Stomach (tissue), 9 donors: ENCODE results near the gene COX18. TPM values are rescaled to one million over a fixed set of nuclear protein-coding genes. Genes with fewer than 3 reads are reported as not detected.

Experiments
- DNase-seq, 2 donors: peaks; one replicate each; pipeline versions ENCODE4 v3.0.0 to v3.0.0-alpha.2; 2013 to 2019
- H3K27ac ChIP-seq, 5 donors: fragments of 200-600 bp in 4 of 5; sonication (generic) in 4 of 5; one replicate each; pipeline ENCODE4 v1.5.1; 2013 to 2019; ENCODE audit warnings: mild to moderate bottlenecking in 1 of 5, moderate library complexity in 1 of 5
- H3K27me3 ChIP-seq, 3 donors: fragments of 200-600 bp; sonication (generic); one replicate each; pipeline ENCODE4 v1.5.1; 2017 to 2019; ENCODE audit warnings: mixed run types in 1 of 3
- H3K36me3 ChIP-seq, 4 donors: fragments of 200-600 bp; sonication (generic); 1 replicate in 3 of 4; 2 replicates in 1 of 4; pipeline ENCODE4 v1.5.1; 2016 to 2019
- H3K4me1 ChIP-seq, 4 donors: fragments of 200-600 bp; sonication (generic); one replicate each; pipeline ENCODE4 v1.5.1; 2016 to 2019
- H3K4me3 ChIP-seq, 4 donors: fragments of 200-600 bp; sonication (generic) in 3 of 4; one replicate each; pipeline ENCODE4 v1.5.1; 2016 to 2019; ENCODE audit warnings: mild to moderate bottlenecking in 1 of 4
- H3K9me3 ChIP-seq, 4 donors: fragments of 200-600 bp; sonication (generic); one replicate each; pipeline ENCODE4 v1.5.1; 2016 to 2019
- CTCF ChIP-seq, 7 experiments: fragments of 450-650 bp in 4 of 7; fragments of 200-600 bp in 3 of 7; sonication (generic) in 3 of 7; IDR thresholded peaks; one replicate each; pipeline ENCODE4 v1.5.1; 2016 to 2019; ENCODE audit warnings: antibody characterized with exemption in 7 of 7, control low read depth in 2 of 7, mild to moderate bottlenecking in 1 of 7
- EP300 ChIP-seq: sonication (generic); formaldehyde crosslinking; IDR thresholded peaks from one replicate; pipeline ENCODE4 v1.6.1; 2017; ENCODE audit warnings: antibody characterized with exemption
- POLR2A ChIP-seq, 4 donors: fragments of 450-650 bp; IDR thresholded peaks; one replicate each; pipeline ENCODE4 v1.6.1; 2016; ENCODE audit warnings: antibody characterized with exemption in 4 of 4, control low read depth in 2 of 4, mild to moderate bottlenecking in 1 of 4, moderate library complexity in 1 of 4
- POLR2AphosphoS5 ChIP-seq, 3 donors: sonication (generic); formaldehyde crosslinking; IDR thresholded peaks; one replicate each; pipeline ENCODE4 v1.6.1; 2016; ENCODE audit warnings: antibody characterized with exemption in 3 of 3
- WGBS, 5 donors: extraction: QIAGEN DNeasy Blood & Tissue Kit in 3 of 5; methylation state at CpG; one replicate each; pipeline versions ENCODE4 v1.1.5 to v1.1.7; 2013 to 2018; 5-methylcytosine and 5-hydroxymethylcytosine counted together
- intact Hi-C: fragments of 100-400 bp; cut with DNase I; formaldehyde crosslinking; loops from one replicate; pipeline ENCODE4 v1.15.1; 2023; ENCODE audit warnings: low total_unique reads
- polyA plus RNA-seq, 3 donors: library from polyadenylated mRNA; stranded (reverse); fragments of 200-250 nt; gene quantifications; one replicate each; pipeline ENCODE4 v1.2.3, GENCODE V29; 2013
- total RNA-seq, 5 donors: library from RNA; depleted of rRNA; stranded (reverse); fragments of >200 nt; gene quantifications; one replicate each; pipeline versions ENCODE4 v1.1.0 to v1.2.3, GENCODE V29; 2014 to 2016
- donor health status: healthy with polysubstance abuse.
- donor health status: Bipolar disorder and iron deficiency.
- donor health status: healthy.

COX18 gene
- total and polyA plus RNA-seq, 8 donors, result 2.3 to 26.8 (median 8.0) TPM

GRCh38 chr4:73037057-73037456 is 32.5 kb downstream of the COX18 start:
- H3K9me3 ChIP-seq, result peaks cover 0 to 16% (median 13%) of the 10 kb centered on the region in 4 donors
- H3K4me3 ChIP-seq, result no peak overlapping the region
- 86 to 98% (median 92%) methylated on average over 4 of the region's 4 CpGs for WGBS, 5 donors
- H3K27ac ChIP-seq, result no peak overlapping the region
- no peak for DNase-seq
- no peaks in the 10 kb centered on the region for H3K36me3 ChIP-seq
- H3K27me3 ChIP-seq, result no peaks in the 10 kb centered on the region
- TF ChIP-seq CTCF (IDR thresholded peaks at IDR 0.05), result no peak
- no peak for TF ChIP-seq POLR2A (IDR thresholded peaks at IDR 0.05)
- TF ChIP-seq EP300, result no peak
- no peak for TF ChIP-seq POLR2AphosphoS5 (IDR thresholded peaks at IDR 0.05)
- no peaks in the 10 kb centered on the region for H3K4me1 ChIP-seq
- intact Hi-C loops, result no loop called here

GRCh38 chr4:73036123-73036522 is 33.4 kb downstream of the COX18 start:
- no peak for TF ChIP-seq POLR2AphosphoS5 (IDR thresholded peaks at IDR 0.05)
- TF ChIP-seq POLR2A (IDR thresholded peaks at IDR 0.05), result no peak
- TF ChIP-seq EP300, result no peak
- TF ChIP-seq CTCF (IDR thresholded peaks at IDR 0.05), result no peak
- peaks cover 0 to 16% (median 13%) of the 10 kb centered on the region in 4 donors for H3K9me3 ChIP-seq
- H3K4me3 ChIP-seq, result no peak overlapping the region
- DNase-seq, result no peak
- WGBS, 5 donors, result 71 to 94% (median 83%) methylated on average over 1 of the region's 1 CpG
- intact Hi-C loops, result no loop called here
- H3K36me3 ChIP-seq, result no peaks in the 10 kb centered on the region
- no peaks in the 10 kb centered on the region for H3K27me3 ChIP-seq
- H3K4me1 ChIP-seq, result no peaks in the 10 kb centered on the region
- H3K27ac ChIP-seq, result no peak overlapping the region

- peaks cover 0 to 21% (median 18%) of the 10 kb centered on the region in 4 donors for H3K9me3 ChIP-seq
- TF ChIP-seq CTCF (IDR thresholded peaks at IDR 0.05) (no peak), EP300 (no peak)
- no peak overlapping the region for H3K4me3 ChIP-seq
- H3K27me3 ChIP-seq, result no peaks in the 10 kb centered on the region
- no peaks in the 10 kb centered on the region for H3K36me3 ChIP-seq
- intact Hi-C loops, result no loop called here
- no peaks in the 10 kb centered on the region for H3K4me1 ChIP-seq
- WGBS, 5 donors, result 82 to 95% (median 88%) methylated on average over 2 of the region's 2 CpGs
- no peak for DNase-seq
- H3K27ac ChIP-seq, result no peak overlapping the region
Measured at GRCh38 chr4:73034896-73035295, 34.6 kb downstream of the COX18 start.

GRCh38 chr4:73028621-73029020 is 40.9 kb downstream of the COX18 start:
- peaks cover 0 to 11% (median 4%) of the 10 kb centered on the region in 4 donors for H3K9me3 ChIP-seq
- H3K4me1 ChIP-seq, result no peaks in the 10 kb centered on the region
- 54 to 65% (median 58%) methylated on average over 5 of the region's 5 CpGs for WGBS, 5 donors
- DNase-seq, result no peak
- H3K36me3 ChIP-seq, result no peaks in the 10 kb centered on the region
- intact Hi-C loops, result no loop called here
- H3K4me3 ChIP-seq, result no peak overlapping the region
- no peak overlapping the region for H3K27ac ChIP-seq
- no peak for TF ChIP-seq EP300
- no peak for TF ChIP-seq POLR2A (IDR thresholded peaks at IDR 0.05)
- no peak for TF ChIP-seq POLR2AphosphoS5 (IDR thresholded peaks at IDR 0.05)
- no peak for TF ChIP-seq CTCF (IDR thresholded peaks at IDR 0.05)
- H3K27me3 ChIP-seq, result no peaks in the 10 kb centered on the region
